Stimulated activated naive CD8-positive, alpha-beta T cell treated with anti-CD3 and anti-CD28 coated beads, Interleukin-15, amount 100 ng/mL, for 72 hours (primary cell): Measurements from ENCODE around the gene TAF4B.
A peak's percentile ranks its signal among the peaks of the same experiment; 100 is the strongest.
"Not testable (repeated sequence)": the region's sequence is repeated elsewhere in the genome, so short reads cannot be mapped to it uniquely, and the experiment has no call there.

ENCODE experiments used
- ATAC-seq: fragments of 150-1000 bp; cut with Tn5 transposase; 2 replicates; pipeline ENCODE4 v1.10.0; 2021; ENCODE audit warnings: mild to moderate bottlenecking, moderate library complexity
- DNase-seq, 2 donors: peaks; one replicate each; pipeline ENCODE4 v3.0.0; 2021 to 2022
- H3K27ac Mint-ChIP-seq, 2 donors: one replicate each; pipeline ENCODE4 v1.8.0; 2022; ENCODE audit warnings: mild to moderate bottlenecking in 2 of 2, mixed read lengths in 2 of 2, moderate library complexity in 2 of 2
- H3K27me3 Mint-ChIP-seq: one replicate; pipeline ENCODE4 v1.8.0; 2022; ENCODE audit warnings: mixed read lengths
- H3K4me1 Mint-ChIP-seq: one replicate; pipeline ENCODE4 v1.8.0; 2022; ENCODE audit warnings: mild to moderate bottlenecking, mixed read lengths
- H3K4me3 Mint-ChIP-seq, 2 donors: one replicate each; pipeline ENCODE4 v1.8.0; 2022; ENCODE audit warnings: mild to moderate bottlenecking in 2 of 2, mixed read lengths in 2 of 2, moderate library complexity in 1 of 2
- H3K9me3 Mint-ChIP-seq, 2 donors: one replicate each; pipeline ENCODE4 v1.8.0; 2022; ENCODE audit warnings: mixed read lengths in 2 of 2

TAF4B gene

DNA sequence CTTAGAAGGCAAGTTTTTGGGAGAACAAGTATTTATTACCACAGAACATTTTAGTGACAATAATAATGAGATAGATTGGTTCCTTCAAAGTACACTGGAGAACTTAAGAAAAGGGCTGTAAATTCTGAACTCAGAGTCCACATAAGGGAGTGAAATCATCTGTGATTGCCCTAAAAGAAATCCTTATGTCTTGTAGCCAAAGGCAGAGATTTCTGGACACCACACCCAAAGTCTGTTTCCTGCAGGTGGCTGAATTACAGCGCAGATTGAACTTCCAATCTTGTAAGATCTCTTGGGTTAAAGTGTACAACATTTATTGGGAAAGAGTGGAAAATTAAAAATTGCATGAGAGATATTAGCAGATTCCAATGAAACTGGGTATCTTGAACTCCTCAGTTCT, 143.8 kb downstream of the TAF4B start:
- no peak for ATAC-seq
- H3K27me3 Mint-ChIP-seq = no peaks in the 10 kb centered on the region
- no peaks in the 10 kb centered on the region for H3K4me1 Mint-ChIP-seq
- DNase-seq = no peak
- H3K9me3 Mint-ChIP-seq = no peaks in the 10 kb centered on the region
- H3K27ac Mint-ChIP-seq = no peak overlapping the region
- no peak overlapping the region for H3K4me3 Mint-ChIP-seq

- no peaks in the 10 kb centered on the region for H3K4me1 Mint-ChIP-seq
- no peak overlapping the region for H3K4me3 Mint-ChIP-seq
- H3K9me3 Mint-ChIP-seq = no peaks in the 10 kb centered on the region
- no peaks in the 10 kb centered on the region for H3K27me3 Mint-ChIP-seq
- DNase-seq (no peak), ATAC-seq (no peak)
- H3K27ac Mint-ChIP-seq = no peak overlapping the region
Observed at GRCh38 chr18:26376105-26376504, 149.9 kb downstream of the TAF4B start.

DNA sequence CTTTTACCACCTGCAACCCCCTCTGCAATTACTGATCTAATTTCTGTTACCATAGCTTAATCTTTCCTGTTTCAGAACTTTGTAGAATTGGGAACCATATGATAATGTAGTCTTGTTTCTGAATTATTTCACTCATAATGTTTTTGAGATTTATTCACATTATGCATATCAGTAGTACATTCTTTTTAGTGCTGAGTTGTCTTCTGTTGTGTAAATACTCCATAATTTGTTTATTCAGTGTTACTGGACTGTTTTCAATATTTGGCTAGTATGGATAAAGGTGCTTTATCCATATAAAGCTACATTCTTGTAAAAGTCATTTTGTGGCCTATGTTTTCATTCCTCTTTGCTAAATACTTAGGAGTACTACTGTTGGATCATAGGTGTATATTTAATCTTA, 152.5 kb downstream of the TAF4B start:
- DNase-seq (no peak), ATAC-seq (no peak)
- no peaks in the 10 kb centered on the region for H3K4me1 Mint-ChIP-seq
- H3K27me3 Mint-ChIP-seq = no peaks in the 10 kb centered on the region
- no peaks in the 10 kb centered on the region for H3K9me3 Mint-ChIP-seq
- no peak overlapping the region for H3K27ac Mint-ChIP-seq
- no peak overlapping the region for H3K4me3 Mint-ChIP-seq

GRCh38 chr18:26381555-26381954, 155.3 kb downstream of the TAF4B start:
- not testable (repeated sequence) for DNase-seq, H3K27ac Mint-ChIP-seq, H3K4me3 Mint-ChIP-seq, H3K9me3 Mint-ChIP-seq, ATAC-seq, H3K4me1 Mint-ChIP-seq, H3K27me3 Mint-ChIP-seq

- Mint-ChIP-seq H3K9me3 (no peaks in the 10 kb centered on the region), H3K27me3 (no peaks in the 10 kb centered on the region), H3K4me3 (no peak overlapping the region), H3K4me1 (no peaks in the 10 kb centered on the region), H3K27ac (no peak overlapping the region)
- ATAC-seq (peak; percentile 62), DNase-seq (no peak)
Observed at GRCh38 chr18:26383454-26384270, 157.4 kb downstream of the TAF4B start.

- no peak for DNase-seq
- no peak for ATAC-seq
- Mint-ChIP-seq H3K4me3 (no peak overlapping the region), H3K27ac (no peak overlapping the region), H3K27me3 (no peaks in the 10 kb centered on the region), H3K4me1 (no peaks in the 10 kb centered on the region), H3K9me3 (no peaks in the 10 kb centered on the region)
Observed at GRCh38 chr18:26386002-26386401, 159.8 kb downstream of the TAF4B start.

- H3K4me3 Mint-ChIP-seq = no peak overlapping the region
- no peaks in the 10 kb centered on the region for H3K4me1 Mint-ChIP-seq
- H3K27ac Mint-ChIP-seq = no peak overlapping the region
- H3K27me3 Mint-ChIP-seq = no peaks in the 10 kb centered on the region
- DNase-seq = no peak
- no peak for ATAC-seq
- no peaks in the 10 kb centered on the region for H3K9me3 Mint-ChIP-seq
Observed at GRCh38 chr18:26386441-26386840, 160.2 kb downstream of the TAF4B start.

GRCh38 chr18:26394047-26394654, 167.9 kb downstream of the TAF4B start:
- Mint-ChIP-seq H3K27me3 (no peaks in the 10 kb centered on the region), H3K4me3 (no peak overlapping the region), H3K27ac (no peak overlapping the region), H3K9me3 (no peaks in the 10 kb centered on the region), H3K4me1 (peaks cover 6% of the 10 kb centered on the region)
- DNase-seq (no peak), ATAC-seq (no peak)

GRCh38 chr18:26397019-26397418, 170.8 kb downstream of the TAF4B start:
- no peak for ATAC-seq

GRCh38 chr18:26403491-26403890, 177.2 kb downstream of the TAF4B start:
- H3K27ac Mint-ChIP-seq = no peak overlapping the region

More at GRCh38 chr18:26397019-26397418, 170.8 kb downstream of the TAF4B start:
- no peaks in the 10 kb centered on the region for H3K9me3 Mint-ChIP-seq
- peaks cover 6% of the 10 kb centered on the region for H3K4me1 Mint-ChIP-seq
- no peak overlapping the region for H3K4me3 Mint-ChIP-seq
- H3K27ac Mint-ChIP-seq = no peak overlapping the region
- H3K27me3 Mint-ChIP-seq = no peaks in the 10 kb centered on the region
- DNase-seq = no peak

GRCh38 chr18:26405190-26405801, 179.1 kb downstream of the TAF4B start:
- Mint-ChIP-seq H3K27ac (no peak overlapping the region), H3K4me1 (no peaks in the 10 kb centered on the region), H3K4me3 (no peak overlapping the region), H3K9me3 (no peaks in the 10 kb centered on the region), H3K27me3 (no peaks in the 10 kb centered on the region)
- peak; percentile 58 for ATAC-seq
- no peak for DNase-seq

More at GRCh38 chr18:26403491-26403890, 177.2 kb downstream of the TAF4B start:
- Mint-ChIP-seq H3K9me3 (no peaks in the 10 kb centered on the region), H3K27me3 (no peaks in the 10 kb centered on the region), H3K4me1 (no peaks in the 10 kb centered on the region), H3K4me3 (no peak overlapping the region)
- ATAC-seq (no peak), DNase-seq (no peak)

GRCh38 chr18:26406324-26406723, 180.1 kb downstream of the TAF4B start:
- no peak overlapping the region for H3K27ac Mint-ChIP-seq
- no peak overlapping the region for H3K4me3 Mint-ChIP-seq
- H3K27me3 Mint-ChIP-seq = no peaks in the 10 kb centered on the region
- ATAC-seq (peak; percentile 16), DNase-seq (no peak)
- no peaks in the 10 kb centered on the region for H3K9me3 Mint-ChIP-seq
- H3K4me1 Mint-ChIP-seq = no peaks in the 10 kb centered on the region

DNA sequence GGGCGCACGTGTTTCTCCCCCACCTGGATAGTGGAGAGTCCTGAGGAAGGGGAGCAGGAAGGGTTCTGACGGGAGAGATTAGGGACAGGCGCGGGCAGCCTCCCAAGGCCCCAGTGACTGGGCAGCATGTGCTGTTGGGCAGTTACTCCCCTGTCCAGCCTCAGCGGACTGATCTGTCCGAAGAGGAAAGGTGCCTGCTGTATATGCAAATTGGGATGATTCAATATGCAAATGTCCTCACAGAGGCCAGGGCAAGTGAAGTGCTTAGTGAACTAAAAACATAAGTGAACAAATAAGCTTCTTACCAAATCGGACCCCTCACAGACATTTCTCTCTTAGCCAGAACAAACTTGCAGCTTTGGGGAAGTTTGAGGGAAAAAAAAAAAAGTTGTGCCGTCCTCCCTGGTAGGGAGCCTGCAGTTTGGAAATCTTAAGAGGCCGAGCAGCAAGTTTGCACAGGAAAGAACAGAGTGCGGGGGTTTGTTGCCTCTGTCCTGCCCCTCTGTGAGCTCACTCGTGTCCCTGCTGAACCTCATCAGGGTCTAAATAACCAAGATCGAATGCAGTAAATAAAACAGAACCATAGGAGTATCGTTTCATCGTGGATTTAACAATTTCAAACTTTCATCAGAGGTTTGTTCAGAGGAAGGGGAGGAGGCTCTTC, 180.7 kb downstream of the TAF4B start:
- H3K4me3 Mint-ChIP-seq = no peak overlapping the region
- DNase-seq (no peak), ATAC-seq (no peak)
- H3K4me1 Mint-ChIP-seq = no peaks in the 10 kb centered on the region
- H3K27ac Mint-ChIP-seq = no peak overlapping the region
- no peaks in the 10 kb centered on the region for H3K27me3 Mint-ChIP-seq
- H3K9me3 Mint-ChIP-seq = no peaks in the 10 kb centered on the region

- Mint-ChIP-seq H3K27me3 (no peaks in the 10 kb centered on the region), H3K9me3 (no peaks in the 10 kb centered on the region), H3K4me1 (no peaks in the 10 kb centered on the region), H3K27ac (no peak overlapping the region), H3K4me3 (no peak overlapping the region)
- ATAC-seq = no peak
- DNase-seq = no peak
Observed at GRCh38 chr18:26407736-26408601, 181.7 kb downstream of the TAF4B start.

- Mint-ChIP-seq H3K4me3 (no peak overlapping the region), H3K27me3 (no peaks in the 10 kb centered on the region), H3K4me1 (no peaks in the 10 kb centered on the region), H3K27ac (no peak overlapping the region), H3K9me3 (no peaks in the 10 kb centered on the region)
- DNase-seq = no peak
- ATAC-seq = no peak
Observed at GRCh38 chr18:26409091-26409490, 182.8 kb downstream of the TAF4B start.
